BLaER1 treated with 17β-estradiol and CSF1 and Interleukin-3, amounts not matched to agents 10 nM and 100 nM (cell line): Measurements from ENCODE around the gene SIRT2.
"Not testable (repeated sequence)": the region's sequence is repeated elsewhere in the genome, so short reads cannot be mapped to it uniquely, and the experiment has no call there.

Experiments
- H3K27ac ChIP-seq, 11 experiments: shearing (Covaris generic); formaldehyde crosslinking; 2 replicates each; pipeline ENCODE4 v1.8.1; 2022
- H3K27me3 ChIP-seq, 11 experiments: shearing (Covaris generic); formaldehyde crosslinking; 2 replicates each; pipeline ENCODE4 v1.8.1; 2022
- H3K36me3 ChIP-seq, 11 experiments: shearing (Covaris generic); formaldehyde crosslinking; 2 replicates each; pipeline ENCODE4 v1.8.1; 2022
- H3K4me1 ChIP-seq, 10 experiments: shearing (Covaris generic); formaldehyde crosslinking; 2 replicates each; pipeline ENCODE4 v1.8.1; 2022
- H3K4me2 ChIP-seq, 11 experiments: shearing (Covaris generic); formaldehyde crosslinking; 2 replicates each; pipeline ENCODE4 v1.8.1; 2022
- H3K4me3 ChIP-seq, 10 experiments: shearing (Covaris generic); formaldehyde crosslinking; 2 replicates each; pipeline ENCODE4 v1.8.1; 2022
- H3K9ac ChIP-seq, 11 experiments: shearing (Covaris generic); formaldehyde crosslinking; 2 replicates each; pipeline ENCODE4 v1.8.1; 2022
- H3K9me3 ChIP-seq, 11 experiments: shearing (Covaris generic); formaldehyde crosslinking; replicated peaks in 1 of 11; 2 replicates each; pipeline ENCODE4 v1.8.1; 2022
- H4K20me1 ChIP-seq, 11 experiments: shearing (Covaris generic); formaldehyde crosslinking; 2 replicates each; pipeline ENCODE4 v1.8.1; 2022
- Cebpa-rat ChIP-seq, 11 experiments: shearing (Covaris generic); IDR thresholded peaks; 2 replicates each; pipeline ENCODE4 v1.8.1; 2022

SIRT2 gene

DNA sequence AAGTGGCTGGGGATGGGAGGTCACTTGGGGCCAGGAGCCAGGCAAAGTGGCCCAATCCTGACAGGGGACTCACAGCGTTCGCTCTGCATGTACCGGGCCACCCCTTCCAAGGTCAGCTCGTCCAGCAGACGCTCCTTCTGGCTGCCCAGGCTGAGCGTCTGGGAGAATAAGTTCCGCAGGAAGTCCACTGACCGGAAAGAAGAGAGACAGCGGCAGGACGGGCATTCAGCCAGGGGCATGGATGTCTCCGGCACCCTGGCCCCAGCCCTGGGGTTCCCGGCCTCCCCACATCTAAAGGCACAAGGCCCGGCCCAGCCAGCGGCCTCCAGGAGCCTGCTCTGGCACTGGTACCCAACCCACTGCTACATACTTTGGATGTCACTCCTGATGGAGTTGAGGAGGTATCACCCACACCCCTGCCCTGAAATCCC lies 6.1 kb downstream of the SIRT2 start:
- Histone ChIP-seq H3K27ac (peak overlapping the region in 3 of 11 experiments; percentile 66 to 77 (median 76); a peak in 7 of 22 replicates), H3K36me3 (peaks cover 18 to 61% (median 40%) of the 10 kb centered on the region in 11 experiments)

DNA sequence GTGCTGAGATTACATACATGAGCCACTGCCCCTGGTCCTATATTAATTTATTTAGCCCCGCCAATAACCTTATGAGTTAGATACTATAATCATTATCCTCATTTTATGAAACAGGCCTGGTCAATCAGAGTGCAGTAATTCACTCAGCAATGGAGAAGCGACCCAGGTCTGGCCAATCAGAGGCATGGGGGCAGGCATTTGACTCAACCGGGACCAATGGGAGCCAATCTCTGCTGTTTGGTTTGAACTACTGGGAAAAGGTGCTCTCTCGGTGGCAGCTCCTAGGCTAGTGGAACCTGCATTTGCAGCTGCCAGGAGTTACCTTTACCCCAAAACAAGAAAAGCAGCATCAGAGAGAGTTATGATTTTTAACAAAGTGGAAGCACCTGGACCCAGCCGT lies 6.6 kb downstream of the SIRT2 start:
- Histone ChIP-seq H3K9me3 (no peaks in the 10 kb centered on the region), H3K4me1 (peaks cover 35 to 65% (median 61%) of the 10 kb centered on the region in 10 experiments), H3K36me3 (peaks cover 18 to 66% (median 45%) of the 10 kb centered on the region in 11 experiments), H3K9ac (peak overlapping the region in 2 of 11 experiments; percentile 41 to 48; a peak in 3 of 22 replicates), H3K4me2 (peak overlapping the region in 6 of 11 experiments; percentile 81 to 97 (median 90); a peak in 11 of 22 replicates), H3K4me3 (no peak overlapping the region), H3K27me3 (no peaks in the 10 kb centered on the region), H4K20me1 (peaks cover 0 to 33% (median 3%) of the 10 kb centered on the region in 11 experiments; a peak in 8 of 22 replicates), H3K27ac (peak overlapping the region in 1 of 11 experiments; percentile 77; a peak in 2 of 22 replicates)
- TF ChIP-seq Cebpa-rat (IDR thresholded peaks at IDR 0.05), result no peak

More for the DNA sequence above, 6.1 kb downstream of the SIRT2 start:
- Histone ChIP-seq H3K4me2 (peak overlapping the region in 8 of 11 experiments; percentile 15 to 97 (median 86); a peak in 14 of 22 replicates), H4K20me1 (peaks cover 0 to 38% (median 3%) of the 10 kb centered on the region in 11 experiments; a peak in 8 of 22 replicates), H3K9me3 (no peaks in the 10 kb centered on the region), H3K4me1 (peaks cover 40 to 67% (median 62%) of the 10 kb centered on the region in 10 experiments), H3K4me3 (no peak overlapping the region), H3K9ac (peak overlapping the region in 4 of 11 experiments; percentile 33 to 48 (median 37); a peak in 5 of 22 replicates), H3K27me3 (no peaks in the 10 kb centered on the region)
- no peak for TF ChIP-seq Cebpa-rat (IDR thresholded peaks at IDR 0.05)

DNA sequence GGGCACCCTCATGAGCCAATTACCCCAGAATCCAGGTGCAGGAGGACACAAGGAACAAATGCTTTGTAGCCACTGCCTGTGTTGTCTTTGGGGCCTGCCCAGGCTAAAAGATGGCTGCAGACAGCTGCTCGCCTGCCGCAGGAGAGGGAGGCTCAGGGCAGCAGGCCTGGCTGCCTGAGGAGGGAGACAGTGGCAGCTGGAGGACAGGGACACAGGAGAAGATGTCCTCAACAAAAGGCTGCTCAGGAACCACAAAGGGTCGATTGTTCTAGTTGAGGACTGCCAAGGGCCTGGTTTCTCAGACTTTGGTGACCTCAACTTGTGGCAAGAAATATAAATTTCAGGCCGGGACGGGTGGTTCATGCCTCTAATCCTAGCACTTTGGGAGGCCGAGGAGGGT lies 7.6 kb downstream of the SIRT2 start:
- no peak overlapping the region for H3K4me2 ChIP-seq
- H3K4me3 ChIP-seq, result no peak overlapping the region
- no peak overlapping the region for H3K27ac ChIP-seq
- H4K20me1 ChIP-seq, result peaks cover 0 to 28% (median 2%) of the 10 kb centered on the region in 11 experiments; a peak in 8 of 22 replicates
- no peak overlapping the region for H3K9ac ChIP-seq
- H3K4me1 ChIP-seq, result peaks cover 24 to 56% (median 50%) of the 10 kb centered on the region in 10 experiments
- no peaks in the 10 kb centered on the region for H3K27me3 ChIP-seq
- no peak for TF ChIP-seq Cebpa-rat (IDR thresholded peaks at IDR 0.05)
- no peaks in the 10 kb centered on the region for H3K9me3 ChIP-seq
- H3K36me3 ChIP-seq, result peaks cover 18 to 74% (median 47%) of the 10 kb centered on the region in 11 experiments

DNA sequence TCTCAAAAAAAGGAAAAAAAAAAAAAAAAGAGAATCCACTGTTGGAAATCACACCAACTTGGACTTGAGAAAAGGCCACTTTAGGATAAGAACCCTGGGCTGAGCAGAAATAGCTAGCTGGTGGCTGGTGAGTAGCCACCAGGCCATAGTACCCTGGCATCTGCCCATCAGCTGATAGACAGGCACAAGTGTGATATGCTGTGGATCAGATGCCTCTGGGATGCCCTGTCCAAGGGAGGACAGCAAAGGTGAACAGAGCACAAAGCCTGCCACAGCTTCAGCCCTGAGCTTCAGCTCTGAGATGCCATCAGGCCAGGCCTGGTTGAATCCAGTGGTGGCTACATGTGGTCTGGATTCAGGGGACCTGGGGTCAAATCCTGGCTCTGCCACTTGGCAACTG lies 8.7 kb downstream of the SIRT2 start:
- Histone ChIP-seq H3K4me1 (peaks cover 15 to 45% (median 39%) of the 10 kb centered on the region in 10 experiments), H3K27me3 (no peaks in the 10 kb centered on the region), H3K4me3 (no peak overlapping the region), H3K36me3 (peaks cover 18 to 79% (median 48%) of the 10 kb centered on the region in 11 experiments), H3K27ac (no peak overlapping the region), H4K20me1 (peaks cover 0 to 23% (median 0%) of the 10 kb centered on the region in 11 experiments; a peak in 7 of 22 replicates), H3K9ac (0 out of 22 replicates have a peak overlapping the region, but pooled peaks of 1 of the 11 experiments have one; percentile 14), H3K9me3 (no peaks in the 10 kb centered on the region), H3K4me2 (no peak overlapping the region)
- TF ChIP-seq Cebpa-rat (IDR thresholded peaks at IDR 0.05), result no peak

DNA sequence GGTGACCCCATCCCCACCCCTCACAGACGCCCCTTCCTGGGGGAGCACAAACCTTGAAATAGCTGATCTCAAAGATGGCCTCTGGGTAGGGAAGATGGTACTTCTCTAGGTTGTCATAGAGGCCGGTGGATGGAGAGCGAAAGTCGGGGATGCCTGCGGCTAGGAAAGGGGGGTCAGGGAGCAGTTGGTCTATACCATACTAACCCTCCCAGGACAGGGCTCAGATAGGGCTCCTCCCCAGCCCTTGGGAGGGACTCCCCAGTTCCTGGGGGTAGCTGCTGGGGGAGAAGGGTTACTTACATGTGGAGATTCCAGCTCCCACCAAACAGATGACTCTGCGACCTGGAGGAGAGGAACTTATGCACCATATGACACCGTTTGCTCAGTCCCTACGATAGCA lies 9.6 kb downstream of the SIRT2 start:
- Histone ChIP-seq H3K27me3 (no peaks in the 10 kb centered on the region), H3K36me3 (peaks cover 18 to 84% (median 48%) of the 10 kb centered on the region in 11 experiments), H3K4me2 (no peak overlapping the region), H3K9ac (no peak overlapping the region), H3K4me1 (peaks cover 6 to 36% (median 30%) of the 10 kb centered on the region in 10 experiments; a peak in 18 of 20 replicates), H4K20me1 (peaks cover 0 to 17% (median 0%) of the 10 kb centered on the region in 11 experiments; a peak in 6 of 22 replicates), H3K27ac (no peak overlapping the region), H3K4me3 (no peak overlapping the region), H3K9me3 (no peaks in the 10 kb centered on the region)
- TF ChIP-seq Cebpa-rat (IDR thresholded peaks at IDR 0.05), result no peak

DNA sequence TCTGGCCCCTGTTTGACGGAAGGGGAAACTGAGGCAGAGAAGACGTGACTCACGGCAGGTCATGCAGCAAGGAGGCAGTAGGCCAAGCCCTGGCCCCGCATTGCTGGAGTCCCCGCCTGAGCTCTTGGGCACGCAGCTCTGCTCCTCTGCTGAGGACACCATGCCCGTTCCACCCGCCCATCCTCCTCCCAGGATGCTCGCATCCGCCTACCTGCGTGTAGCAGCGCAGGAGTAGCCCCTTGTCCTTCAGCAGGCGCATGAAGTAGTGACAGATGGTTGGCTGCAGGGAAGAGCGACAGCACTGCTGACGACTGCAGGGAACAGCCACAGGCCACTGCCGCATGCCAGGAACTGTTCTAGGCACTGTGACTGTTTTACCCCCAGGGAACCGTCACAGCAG lies 10.5 kb downstream of the SIRT2 start:
- Histone ChIP-seq H3K27me3 (no peaks in the 10 kb centered on the region), H3K4me3 (no peak overlapping the region), H3K36me3 (peaks cover 18 to 82% (median 48%) of the 10 kb centered on the region in 11 experiments), H3K4me1 (peaks cover 0 to 28% (median 22%) of the 10 kb centered on the region in 10 experiments; a peak in 16 of 20 replicates), H4K20me1 (peaks cover 0 to 7% (median 0%) of the 10 kb centered on the region in 11 experiments; a peak in 2 of 22 replicates), H3K27ac (no peak overlapping the region), H3K9me3 (no peaks in the 10 kb centered on the region), H3K4me2 (peak overlapping the region in 4 of 11 experiments; percentile 16 to 43 (median 34); a peak in 4 of 22 replicates), H3K9ac (peak overlapping the region in 1 of 11 experiments; percentile 10; a peak in 1 of 22 replicates)
- no peak for TF ChIP-seq Cebpa-rat (IDR thresholded peaks at IDR 0.05)

DNA sequence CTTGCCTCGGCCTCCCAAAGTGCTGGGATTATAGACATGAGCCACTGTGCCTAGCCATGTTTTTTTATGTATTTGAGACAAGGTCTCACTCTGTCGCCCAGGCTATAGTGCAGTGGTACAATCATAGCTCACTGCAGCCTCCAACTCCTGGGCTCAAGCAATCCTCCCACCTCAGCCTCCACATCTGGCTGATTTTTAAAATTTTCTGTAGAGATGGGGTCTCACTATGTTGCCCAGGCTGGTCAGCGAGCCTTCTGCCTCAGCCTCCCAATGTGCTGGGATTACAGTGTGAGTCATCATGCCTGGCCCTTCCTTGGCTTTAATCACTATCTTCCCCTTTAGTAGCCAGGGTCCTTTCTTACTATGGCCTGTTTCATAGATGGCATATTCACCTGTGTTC lies 14.7 kb downstream of the SIRT2 start:
- not testable (repeated sequence) for H3K27ac ChIP-seq, H3K4me3 ChIP-seq, H3K27me3 ChIP-seq, H4K20me1 ChIP-seq, H3K4me2 ChIP-seq, H3K9ac ChIP-seq, H3K9me3 ChIP-seq
- Histone ChIP-seq H3K36me3 (peaks cover 13 to 74% (median 37%) of the 10 kb centered on the region in 11 experiments), H3K4me1 (peaks cover under 1 to 57% (median 45%) of the 10 kb centered on the region in 10 experiments; a peak in 17 of 20 replicates)

DNA sequence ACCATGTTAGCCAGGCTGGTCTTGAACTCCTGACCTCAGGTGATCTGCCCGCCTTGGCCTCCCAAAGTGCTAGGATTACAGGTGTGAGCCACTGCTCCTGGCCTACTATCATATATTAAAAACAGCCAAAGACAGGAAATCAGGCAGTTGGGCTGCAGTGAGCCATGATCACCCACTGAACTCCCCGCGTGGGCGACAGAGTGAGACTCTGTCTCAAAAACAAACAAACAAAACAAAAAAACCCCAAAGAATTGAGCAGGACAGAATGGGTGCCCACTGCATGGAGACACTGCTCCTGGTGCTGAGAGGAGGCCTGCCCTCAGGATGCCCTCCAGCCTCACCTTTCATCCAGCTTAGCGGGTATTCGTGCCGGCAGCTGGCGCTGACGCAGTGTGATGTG lies 16.1 kb downstream of the SIRT2 start:
- Histone ChIP-seq H3K4me2 (peak overlapping the region in 8 of 11 experiments; percentile 26 to 69 (median 51); a peak in 13 of 22 replicates), H3K27ac (peak overlapping the region in 2 of 11 experiments; percentile 28 to 42; a peak in 4 of 22 replicates), H3K27me3 (no peaks in the 10 kb centered on the region), H3K9me3 (no peaks in the 10 kb centered on the region), H3K4me1 (peaks cover 14 to 64% (median 51%) of the 10 kb centered on the region in 10 experiments), H3K36me3 (peaks cover 0 to 60% (median 23%) of the 10 kb centered on the region in 11 experiments; a peak in 20 of 22 replicates), H3K9ac (peak overlapping the region in 2 of 11 experiments; percentile 3 to 38; a peak in 3 of 22 replicates), H4K20me1 (no peaks in the 10 kb centered on the region), H3K4me3 (no peak overlapping the region)
- no peak for TF ChIP-seq Cebpa-rat (IDR thresholded peaks at IDR 0.05)

DNA sequence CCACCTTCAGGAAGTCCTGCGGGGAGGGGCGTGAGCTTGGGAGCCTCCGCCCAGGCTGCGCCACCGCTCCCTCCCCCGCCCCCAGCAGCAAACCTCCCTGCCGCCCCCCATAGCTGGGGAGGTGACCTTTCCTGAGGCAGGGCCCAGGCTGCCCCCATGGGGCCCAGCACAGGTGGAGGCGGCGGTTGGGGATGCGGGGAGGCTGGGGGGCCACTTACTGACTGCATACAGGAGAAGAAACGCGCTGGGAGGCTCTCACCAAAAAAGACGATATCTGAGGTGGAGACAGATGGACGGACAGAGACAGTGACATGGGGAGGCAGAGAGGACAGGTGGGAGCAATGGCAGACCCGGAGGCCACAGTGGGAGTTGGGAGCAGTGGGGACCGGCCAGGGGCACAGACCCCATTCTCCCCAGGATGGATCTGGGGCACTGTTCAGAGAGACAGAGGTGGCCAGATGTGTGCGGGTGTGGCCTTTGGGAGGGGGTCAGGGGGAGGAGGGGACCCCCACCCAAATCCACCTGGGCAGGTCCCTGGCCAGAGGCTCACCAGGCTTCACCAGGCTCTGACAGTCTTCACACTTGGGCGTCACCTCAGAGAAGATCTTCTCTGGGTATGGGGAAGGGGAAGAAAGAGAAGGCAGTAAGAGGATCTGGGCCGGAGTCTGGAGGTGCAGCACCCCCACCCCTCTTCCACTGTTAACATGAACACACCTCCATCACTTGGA lies 18.4 kb downstream of the SIRT2 start:
- no peak for TF ChIP-seq Cebpa-rat (IDR thresholded peaks at IDR 0.05)
- Histone ChIP-seq H3K4me2 (peak overlapping the region in 7 of 11 experiments; percentile 7 to 99 (median 97); a peak in 9 of 22 replicates), H3K36me3 (peaks cover 0 to 42% (median 13%) of the 10 kb centered on the region in 11 experiments; a peak in 13 of 22 replicates), H3K9ac (peak overlapping the region in 2 of 11 experiments; percentile 18 to 29; a peak in 1 of 22 replicates), H3K4me1 (peaks cover 36 to 80% (median 72%) of the 10 kb centered on the region in 10 experiments), H3K4me3 (no peak overlapping the region), H3K9me3 (no peaks in the 10 kb centered on the region), H3K27me3 (no peaks in the 10 kb centered on the region), H3K27ac (peak overlapping the region in 4 of 11 experiments; percentile 45 to 97 (median 71); a peak in 6 of 22 replicates), H4K20me1 (no peaks in the 10 kb centered on the region)
